Activated CD4-positive, CD25-positive, alpha-beta regulatory T cell treated with anti-CD3 and anti-CD28 coated beads, Interleukin-2, amount 50 U/mL, for 16 hours (primary cell): ENCODE data around the gene CIAO2A.
"Not testable (repeated sequence)": the region's sequence is repeated elsewhere in the genome, so short reads cannot be mapped to it uniquely, and the experiment has no call there.

Experiments
- DNase-seq: peaks from one replicate; pipeline ENCODE4 v3.0.0-alpha.2; 2020; ENCODE audit warnings: low read depth, low spot score

CIAO2A gene, protein sequence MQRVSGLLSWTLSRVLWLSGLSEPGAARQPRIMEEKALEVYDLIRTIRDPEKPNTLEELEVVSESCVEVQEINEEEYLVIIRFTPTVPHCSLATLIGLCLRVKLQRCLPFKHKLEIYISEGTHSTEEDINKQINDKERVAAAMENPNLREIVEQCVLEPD

DNA sequence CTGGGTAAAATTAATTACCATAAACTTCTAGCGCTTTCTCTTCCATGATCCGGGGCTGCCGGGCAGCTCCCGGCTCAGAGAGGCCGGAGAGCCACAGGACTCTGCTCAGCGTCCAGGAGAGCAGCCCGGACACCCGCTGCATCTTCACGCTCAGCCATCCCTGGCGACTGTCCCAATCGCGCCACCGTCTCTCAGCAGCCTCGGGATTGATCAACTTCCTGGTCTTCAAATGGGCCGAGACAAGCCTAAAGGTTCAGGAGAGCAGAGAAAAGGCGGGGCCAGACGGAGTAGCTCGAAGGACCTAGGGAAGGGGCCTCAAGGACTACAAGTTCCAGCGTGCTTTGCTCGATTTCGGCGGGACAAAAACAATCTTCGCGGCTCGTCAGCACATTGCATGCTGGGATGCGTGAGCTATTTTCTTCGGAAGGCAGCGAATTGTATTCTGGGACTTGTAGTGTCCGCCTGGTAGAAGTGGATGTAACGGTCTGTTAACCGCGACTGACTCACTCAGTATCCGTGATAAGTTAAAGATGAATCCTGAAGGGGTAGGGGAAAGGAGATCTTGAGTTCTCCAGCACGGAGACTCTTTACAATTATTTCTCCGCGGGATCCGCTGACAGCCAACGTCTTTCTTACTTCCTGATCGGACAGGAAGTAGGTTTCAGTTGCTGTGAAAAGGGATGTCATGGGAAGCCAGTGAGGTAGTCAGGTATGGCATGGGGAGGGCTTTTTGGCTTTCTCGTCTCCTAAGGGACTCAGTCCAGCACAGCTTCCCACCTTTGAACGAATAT is at the start of gene CIAO2A:
Gene CIAO2A, minus strand, starts transcription at position 212 of the 791 bp plus-strand sequence. Its CDS starts 70 bp downstream, at position 142.
- peak; percentile 89 for DNase-seq

DNA sequence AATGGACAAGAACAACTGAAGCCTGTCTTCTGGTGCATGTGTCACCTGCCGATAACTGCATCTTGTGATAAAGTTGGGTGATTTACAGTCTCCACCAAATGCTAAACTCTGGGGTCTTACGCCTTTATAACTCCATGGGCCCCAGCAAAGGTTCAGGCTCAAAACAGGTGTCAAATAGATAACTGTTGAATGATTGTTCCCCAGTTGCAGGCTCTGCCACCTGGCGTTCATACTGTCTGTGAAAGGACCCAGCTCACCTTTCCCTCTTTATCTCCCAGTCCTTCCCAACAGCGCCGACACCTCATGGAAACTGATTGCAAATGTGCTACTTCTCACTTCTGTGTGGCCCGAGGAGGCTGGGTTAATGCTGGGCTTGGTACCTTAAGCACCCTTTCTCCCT is 49.6 kb upstream of the CIAO2A start:
- no peak for DNase-seq

DNA sequence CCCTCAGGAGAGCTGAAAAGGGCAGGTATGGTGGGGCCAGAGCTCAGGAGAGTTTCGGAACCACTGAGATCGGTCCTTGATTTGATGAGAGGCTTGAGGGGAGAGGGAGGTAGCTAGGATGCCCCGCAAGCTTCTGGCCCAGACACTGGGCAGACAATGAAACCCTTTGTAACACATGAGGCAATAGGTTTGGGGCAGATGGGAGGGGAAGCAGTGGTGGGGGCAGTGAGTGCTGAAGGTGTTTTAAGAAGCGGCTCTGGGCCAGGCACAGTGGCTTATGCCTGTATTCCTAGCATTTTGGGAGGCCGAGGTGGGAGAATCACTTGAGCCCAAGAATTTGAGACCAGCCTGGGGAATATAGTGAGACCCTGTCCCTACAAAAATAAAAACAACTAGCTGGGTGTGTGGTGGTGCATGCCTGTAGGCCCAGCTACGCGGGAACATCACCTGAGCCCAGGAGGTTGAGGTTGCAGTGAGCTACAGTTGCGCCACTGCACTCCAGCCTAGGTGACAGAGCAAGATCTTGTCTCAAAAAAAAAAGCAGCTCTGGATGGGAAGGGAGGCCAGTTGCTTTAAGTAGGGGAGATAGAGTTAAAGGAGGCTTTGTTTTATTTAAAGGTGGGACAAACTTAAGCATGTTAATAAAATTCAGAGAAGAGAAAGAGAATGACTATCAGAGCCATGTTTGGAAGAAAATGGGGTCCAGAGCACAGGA is 48.3 kb upstream of the CIAO2A start:
- DNase-seq = no peak

DNA sequence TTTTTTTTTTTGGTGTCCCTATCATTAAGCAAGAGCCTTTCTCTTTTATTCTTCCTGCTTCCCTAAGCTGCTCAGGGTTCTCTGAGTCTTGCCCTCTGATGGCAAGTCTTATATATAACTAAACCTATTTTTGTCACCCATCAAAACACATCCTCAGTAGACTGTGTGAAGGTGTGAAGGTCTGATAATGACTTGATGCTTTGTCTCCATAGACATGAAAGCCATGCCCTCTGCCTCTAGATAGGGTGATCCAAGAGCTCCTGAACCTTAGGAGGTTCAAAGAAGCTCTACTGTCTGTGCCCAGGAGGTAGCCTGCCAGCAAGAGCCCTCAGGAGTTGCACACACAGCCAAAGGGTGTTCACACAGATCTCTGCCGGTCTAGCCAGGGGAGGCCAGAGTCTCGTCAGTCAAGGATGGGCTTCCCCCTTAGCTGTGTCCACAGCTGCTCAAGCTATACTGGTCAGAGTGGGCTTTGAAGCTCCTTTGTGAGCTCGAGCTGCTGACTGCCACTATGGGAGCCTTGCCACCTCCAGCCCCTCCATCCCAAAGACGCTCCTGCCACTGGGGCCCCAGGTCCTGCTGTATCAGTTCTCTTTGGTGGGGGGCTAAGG is 44.8 kb upstream of the CIAO2A start:
- no peak for DNase-seq

DNA sequence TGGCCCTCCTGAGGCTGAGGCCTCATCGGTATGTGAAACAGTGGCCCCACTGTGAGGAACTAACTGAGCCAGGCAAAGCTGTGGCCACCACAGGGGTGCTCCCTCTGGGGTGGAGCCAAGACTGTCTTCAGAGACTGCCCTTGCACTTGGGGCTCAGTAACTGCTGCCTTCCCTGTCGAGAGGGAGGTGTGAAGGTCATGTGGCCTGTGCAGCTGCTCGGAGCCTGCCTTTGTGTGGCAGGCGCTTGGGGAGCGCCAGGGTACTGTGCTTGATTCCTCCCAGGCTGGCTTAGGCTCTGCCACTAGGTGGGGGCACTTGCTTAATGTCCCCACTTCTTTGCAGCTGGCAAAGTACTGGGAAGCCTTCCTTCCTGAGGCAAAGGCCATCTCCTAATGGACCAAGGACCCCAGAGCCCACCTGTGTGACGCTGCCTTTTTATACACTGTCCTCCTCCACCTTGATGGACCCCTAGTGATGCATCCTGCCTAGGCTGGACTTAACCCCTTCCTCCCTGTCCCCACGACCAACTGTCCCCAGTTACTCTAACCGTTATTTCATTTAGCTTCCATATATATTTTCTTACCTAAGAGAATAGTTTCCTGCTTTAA is 43.7 kb upstream of the CIAO2A start:
- no peak for DNase-seq

DNA sequence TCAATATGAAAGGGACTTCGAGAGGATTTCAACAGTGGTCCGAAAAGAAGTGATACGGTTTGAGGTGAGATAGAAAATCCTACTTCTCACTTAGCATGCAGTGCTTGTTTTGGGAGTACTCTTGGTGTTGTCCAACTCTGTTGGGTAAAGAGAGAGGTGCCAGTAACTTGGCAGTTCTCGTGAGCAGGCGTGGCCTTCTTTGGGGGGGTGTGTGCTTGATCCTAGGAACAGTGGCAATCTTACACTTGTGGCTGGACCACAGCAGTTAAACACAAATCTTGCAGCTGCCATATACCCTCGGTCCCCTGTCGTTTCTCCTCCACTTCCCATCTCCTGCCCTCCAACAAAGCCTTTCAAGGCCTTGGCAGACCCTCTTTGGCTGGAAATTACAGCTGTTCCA is 42.7 kb upstream of the CIAO2A start:
- DNase-seq = no peak

DNA sequence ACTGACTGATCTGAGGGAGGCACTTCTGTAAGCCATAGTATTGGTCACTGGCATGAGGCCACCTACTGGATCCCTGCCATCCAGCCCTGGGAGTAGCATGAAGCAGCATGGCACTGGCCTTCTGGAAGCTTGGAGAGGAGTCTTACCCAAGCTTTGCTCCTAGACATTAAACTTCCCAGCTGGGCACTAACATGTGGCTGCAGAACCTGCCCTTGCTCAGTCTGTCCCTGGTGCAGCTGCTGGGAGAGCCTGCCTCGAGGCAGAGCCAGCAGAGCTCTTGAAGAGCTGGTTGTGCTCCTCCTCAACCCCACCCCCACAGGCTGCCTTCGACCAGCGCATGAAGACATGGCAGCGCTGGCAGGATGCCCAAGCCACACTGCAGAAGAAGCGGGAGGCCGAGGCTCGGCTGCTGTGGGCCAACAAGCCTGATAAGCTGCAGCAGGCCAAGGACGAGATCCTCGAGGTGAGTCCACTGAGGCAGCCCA is 40.7 kb upstream of the CIAO2A start:
- no peak for DNase-seq

DNA sequence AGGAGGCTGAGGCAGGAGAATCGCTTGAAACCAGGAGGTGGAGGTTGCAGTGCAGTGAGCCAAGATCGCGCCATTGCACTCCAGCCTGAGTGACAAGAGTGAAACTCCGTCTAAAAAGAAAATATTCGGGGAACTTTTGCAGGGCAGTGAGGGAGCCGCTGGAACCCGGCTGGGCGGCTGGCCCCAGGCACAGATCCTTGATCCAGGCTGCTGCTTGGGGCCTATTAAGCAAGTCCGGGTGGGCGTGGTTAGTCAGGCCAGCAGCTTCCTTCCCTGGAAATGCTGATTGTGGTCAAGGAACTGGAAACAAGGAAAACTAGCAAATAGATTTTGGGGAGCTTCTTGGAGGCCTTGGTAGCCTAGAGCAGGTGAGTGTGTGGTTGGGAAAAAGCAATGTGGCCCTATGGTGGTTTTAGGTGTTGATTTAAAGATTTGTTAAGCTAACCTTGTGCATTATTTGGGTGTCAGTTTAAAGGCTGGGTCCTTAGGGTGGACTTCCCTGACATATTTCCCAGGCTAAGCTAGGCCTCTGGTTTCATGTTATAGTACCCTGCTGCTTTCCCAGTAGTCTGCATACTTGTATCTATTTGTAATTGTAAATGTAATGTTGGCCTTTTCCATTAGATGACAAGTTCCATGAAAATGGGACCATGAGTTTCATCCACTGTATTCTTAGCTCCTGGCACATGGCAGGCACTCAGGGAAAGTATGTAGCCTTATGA is 40.1 kb upstream of the CIAO2A start:
- DNase-seq = no peak

DNA sequence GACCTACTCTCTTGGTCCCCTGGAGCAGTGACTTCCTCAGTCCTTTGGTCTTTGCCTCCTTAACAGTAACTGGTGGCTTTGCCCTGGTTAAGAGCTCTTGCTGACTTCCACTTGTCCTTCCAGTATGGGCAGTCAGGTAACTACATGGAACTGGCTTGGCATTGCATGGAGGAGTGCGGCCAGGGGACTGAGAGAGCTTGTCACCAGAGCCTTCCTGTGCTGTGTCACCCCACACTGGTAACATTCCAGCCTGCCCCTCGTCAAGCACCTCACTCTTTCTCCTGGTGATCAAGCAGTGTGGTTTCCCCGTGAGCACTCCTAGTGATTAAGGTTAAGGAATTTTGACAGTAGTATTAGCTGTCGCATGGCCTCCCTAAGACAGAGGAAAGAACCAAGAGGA is 38.6 kb upstream of the CIAO2A start:
- no peak for DNase-seq

DNA sequence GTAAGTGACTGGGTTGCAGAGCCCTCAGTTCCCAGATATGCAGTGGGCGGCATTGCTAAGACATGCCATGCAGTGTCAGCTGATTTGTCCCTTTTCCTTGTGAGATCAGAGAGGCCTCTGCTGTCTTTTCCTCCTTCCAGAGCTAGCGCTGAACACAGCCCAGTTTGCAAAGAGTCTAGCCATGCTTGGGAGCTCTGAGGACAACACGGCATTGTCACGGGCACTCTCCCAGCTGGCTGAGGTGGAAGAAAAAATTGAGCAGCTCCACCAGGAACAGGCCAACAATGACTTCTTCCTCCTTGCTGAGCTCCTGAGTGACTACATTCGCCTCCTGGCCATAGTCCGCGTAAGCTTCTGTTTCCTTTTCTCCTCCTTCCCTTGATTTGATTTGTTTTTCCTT is 37.9 kb upstream of the CIAO2A start:
- DNase-seq = no peak

DNA sequence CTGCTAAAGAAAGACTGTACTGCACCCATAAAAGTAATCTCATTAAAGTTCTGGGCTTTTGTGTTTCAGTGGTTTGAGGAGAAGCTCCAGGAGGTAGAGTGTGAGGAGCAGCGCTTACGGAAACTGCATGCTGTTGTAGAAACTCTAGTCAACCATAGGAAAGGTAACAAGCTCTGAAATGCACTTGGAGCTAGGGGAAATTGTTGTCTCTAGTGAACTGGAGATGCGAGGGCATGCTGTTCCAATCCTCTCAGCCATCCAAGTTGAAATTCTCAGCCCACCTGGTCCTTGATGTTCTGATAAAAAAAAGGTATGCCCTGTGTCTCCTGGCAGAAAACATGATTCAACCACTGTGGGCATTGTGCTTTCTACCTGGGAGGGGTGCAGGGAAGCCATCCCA is 36.5 kb upstream of the CIAO2A start:
- DNase-seq = no peak

DNA sequence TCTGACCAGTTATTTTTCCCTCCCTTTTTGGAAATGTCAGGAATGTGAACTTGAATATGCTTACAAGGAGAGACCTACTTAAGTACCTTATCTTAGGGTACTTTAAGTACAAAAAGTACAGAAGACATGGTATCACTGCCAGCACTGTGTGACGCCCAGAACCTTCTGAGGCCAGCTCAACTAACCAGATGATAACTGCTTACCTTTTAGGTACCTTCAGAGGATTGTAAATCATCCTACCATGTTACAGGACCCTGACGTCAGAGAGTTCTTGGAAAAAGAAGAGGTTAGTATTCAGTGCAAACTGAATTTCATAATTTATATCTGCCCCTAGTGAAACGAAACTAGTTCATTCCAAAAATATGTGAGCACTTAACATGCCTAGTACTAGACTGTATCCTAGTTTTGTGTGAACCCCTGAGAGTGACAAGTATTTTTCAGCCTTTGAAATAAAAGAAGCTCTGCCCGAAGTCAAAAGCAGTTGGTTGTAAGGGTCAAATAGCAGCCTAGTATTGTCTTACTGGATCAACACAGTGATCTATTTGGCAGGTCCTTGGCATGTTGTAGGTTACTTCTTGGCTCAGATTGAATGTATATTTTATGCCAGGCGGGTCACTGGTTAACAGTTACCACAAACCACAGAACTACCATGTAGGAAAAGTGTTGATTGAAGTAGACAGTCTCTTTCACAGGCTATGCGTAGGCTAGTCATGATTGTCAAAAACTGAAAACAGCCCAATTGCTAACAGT is 34.1 kb upstream of the CIAO2A start:
- no peak for DNase-seq

DNA sequence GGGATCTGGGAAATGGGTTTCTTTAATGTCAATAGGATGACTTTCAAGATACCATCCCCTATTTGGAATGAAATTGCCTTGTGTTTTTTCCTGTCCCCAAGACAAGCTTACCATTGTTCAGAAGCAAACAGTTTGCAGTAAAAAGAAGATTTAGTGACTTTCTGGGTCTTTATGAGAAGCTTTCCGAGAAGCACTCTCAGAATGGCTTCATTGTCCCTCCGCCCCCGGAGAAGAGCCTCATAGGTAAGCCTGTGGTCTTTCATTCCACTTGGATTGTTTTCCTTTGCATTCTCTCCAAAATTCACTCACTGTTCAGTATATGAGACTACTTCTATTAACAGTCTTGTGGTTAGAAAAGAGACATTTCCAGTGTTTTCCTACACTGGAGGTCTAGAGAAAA is 32.3 kb upstream of the CIAO2A start:
- no peak for DNase-seq

DNA sequence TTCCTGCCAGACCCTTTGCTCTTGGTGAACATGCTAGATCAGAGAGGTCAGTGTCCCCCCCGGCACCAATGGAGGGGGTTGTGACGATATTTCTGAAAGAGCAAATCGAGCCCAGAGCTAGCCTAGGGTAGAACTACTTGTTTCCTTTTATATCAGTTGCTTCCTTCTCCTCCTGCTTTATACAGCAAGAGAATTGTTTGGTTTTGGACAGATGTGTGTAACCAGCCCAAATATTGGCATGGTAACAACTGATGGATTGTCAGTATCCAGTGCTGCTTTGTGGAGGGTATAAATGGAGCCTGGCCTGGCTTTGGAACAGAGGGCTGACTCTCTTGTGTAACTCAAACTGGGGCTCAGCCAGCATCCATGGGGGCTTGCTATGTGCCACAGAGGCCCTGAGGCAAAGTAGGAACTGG is 29.3 kb upstream of the CIAO2A start:
- DNase-seq = no peak

DNA sequence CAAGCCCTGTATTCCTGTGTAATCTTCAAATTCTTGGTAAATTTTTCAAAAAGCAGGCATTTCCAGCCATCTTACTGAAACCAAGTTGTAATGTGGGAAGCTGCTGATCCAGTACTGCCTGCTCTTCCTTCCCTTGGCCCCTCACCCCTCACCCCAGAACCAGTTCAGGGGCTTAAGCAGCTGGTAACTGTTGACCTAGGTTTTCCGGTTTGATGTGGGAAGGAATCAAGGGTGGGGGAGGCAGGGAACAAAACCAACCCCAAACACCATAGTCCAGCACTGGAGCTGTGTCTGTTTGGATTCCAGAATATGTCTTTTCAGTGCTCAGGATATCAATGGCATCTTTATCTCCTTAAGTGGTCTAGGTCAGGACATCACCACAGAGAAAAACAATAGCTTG is 28.8 kb upstream of the CIAO2A start:
- DNase-seq = no peak

DNA sequence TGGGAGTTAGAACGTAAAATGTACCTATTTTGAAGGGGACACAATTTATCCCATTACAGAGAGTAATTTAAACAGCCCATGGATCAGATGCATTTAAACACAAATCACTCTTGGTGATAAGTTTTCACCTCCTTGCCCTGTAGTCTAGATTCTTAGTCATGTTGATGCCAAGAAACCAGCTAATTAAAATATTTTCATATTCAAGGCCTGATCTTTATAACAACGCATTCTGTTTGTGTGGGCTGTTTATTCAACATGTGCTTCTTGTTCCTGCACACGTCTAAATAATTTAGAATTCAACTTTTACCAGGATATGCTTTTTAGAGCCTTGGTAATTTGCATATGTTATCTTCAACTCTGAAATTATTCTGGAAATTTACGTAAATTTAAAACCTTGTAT is 28.0 kb upstream of the CIAO2A start:
- DNase-seq = no peak

DNA sequence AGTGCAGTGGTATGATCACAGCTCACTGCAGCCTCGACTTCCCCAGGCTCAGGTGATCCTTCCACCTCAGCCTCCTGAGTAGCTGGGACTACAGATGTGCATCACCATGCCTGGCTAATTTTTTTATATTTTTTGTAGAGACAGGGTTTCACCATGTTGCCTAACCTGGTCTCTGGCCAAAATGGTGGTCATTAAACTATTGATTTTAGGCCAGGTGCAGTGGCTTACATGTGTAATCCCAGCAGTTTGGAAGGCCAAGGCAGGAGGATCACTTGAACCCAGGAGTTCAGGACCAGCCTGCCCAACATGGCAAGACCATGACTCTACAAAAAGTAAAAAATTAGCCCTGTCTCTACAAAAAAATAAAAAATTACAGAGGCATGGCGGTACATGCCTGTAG is 26.7 kb upstream of the CIAO2A start:
- DNase-seq = not testable (repeated sequence)

DNA sequence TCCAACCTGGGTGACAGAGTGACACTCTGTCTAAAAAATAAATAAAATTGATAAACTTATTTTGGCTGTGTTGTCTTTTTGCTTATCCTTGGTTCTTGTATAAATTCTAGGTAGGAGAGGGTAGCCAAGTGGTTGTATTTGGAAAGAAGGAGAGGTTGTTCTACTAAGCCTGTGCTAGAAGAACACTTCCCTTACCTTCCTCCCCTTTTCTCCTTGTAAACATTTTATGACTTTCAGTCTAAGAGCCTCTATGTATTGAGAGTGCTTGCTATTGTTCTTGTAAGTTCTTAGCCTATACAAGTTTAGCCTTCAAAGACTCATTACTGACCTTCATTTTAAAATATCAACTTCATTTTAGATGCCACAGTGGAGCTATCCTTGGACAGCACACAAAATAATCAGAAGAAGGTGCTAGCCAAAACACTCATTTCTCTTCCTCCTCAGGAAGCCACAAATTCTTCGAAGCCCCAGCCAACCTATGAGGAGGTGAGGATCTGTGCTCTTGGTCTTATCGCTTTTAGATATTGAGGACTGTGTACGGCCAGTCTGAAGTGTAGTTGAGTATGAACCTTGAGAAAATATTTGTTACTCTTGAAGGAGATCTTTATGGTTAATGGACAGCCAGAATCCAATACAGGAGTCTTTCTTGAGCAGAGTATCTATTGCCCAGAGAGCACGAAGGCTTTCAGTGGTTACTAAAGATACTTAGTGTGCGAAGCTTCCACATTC is 24.3 kb upstream of the CIAO2A start:
- DNase-seq = no peak

DNA sequence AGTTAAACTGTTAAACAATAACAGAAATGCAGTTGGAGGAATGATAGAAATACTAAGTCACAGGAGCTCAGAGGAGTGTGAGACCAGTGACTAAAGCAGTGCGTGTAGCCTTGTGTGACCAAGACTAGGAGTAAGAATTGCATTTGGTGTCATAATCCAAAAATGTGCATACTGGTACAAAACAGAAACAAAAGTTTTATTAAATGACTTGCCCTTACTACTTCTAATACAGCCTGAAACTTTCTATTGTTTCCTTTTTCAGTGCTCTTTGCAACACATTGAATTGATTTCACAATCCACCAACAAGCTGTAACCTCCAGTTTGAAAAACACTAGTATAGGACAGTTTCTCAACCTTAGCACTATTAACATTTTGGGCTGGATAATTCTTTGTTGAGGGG is 19.3 kb upstream of the CIAO2A start:
- no peak for DNase-seq
